GM10266 (cell line): ENCODE measurements around the gene JAKMIP2.
"Not testable (repeated sequence)": the region's sequence is repeated elsewhere in the genome, so short reads cannot be mapped to it uniquely, and the experiment has no call there.

ENCODE experiments used
- DNase-seq: peaks from one replicate; pipeline ENCODE4 v3.0.0; 2012; ENCODE audit errors: extremely low spot score
- CTCF ChIP-seq: IDR thresholded peaks from 2 replicates; pipeline ENCODE4 v1.5.1; 2012; ENCODE audit warnings: mild to moderate bottlenecking, low read depth; ENCODE audit not compliant: control insufficient read depth, insufficient read depth; ENCODE audit errors: missing control alignments

The JAKMIP2 gene

GRCh38 chr5:147819261-147819770, 36.8 kb upstream of the JAKMIP2 start:
- DNase-seq, result no peak
- no peak for TF ChIP-seq CTCF

GRCh38 chr5:147818290-147818689, 35.8 kb upstream of the JAKMIP2 start:
- no peak for TF ChIP-seq CTCF
- DNase-seq, result no peak

- no peak for DNase-seq
- no peak for TF ChIP-seq CTCF
Measured at GRCh38 chr5:147813696-147814095, 31.2 kb upstream of the JAKMIP2 start.

- no peak for TF ChIP-seq CTCF
- DNase-seq, result no peak
Measured at GRCh38 chr5:147809830-147810666, 27.5 kb upstream of the JAKMIP2 start.

GRCh38 chr5:147805030-147805454, 22.5 kb upstream of the JAKMIP2 start:
- no peak for DNase-seq
- TF ChIP-seq CTCF, result no peak

- DNase-seq, result no peak
- TF ChIP-seq CTCF, result no peak
Measured at GRCh38 chr5:147804334-147804733, 21.8 kb upstream of the JAKMIP2 start.

- no peak for DNase-seq
- TF ChIP-seq CTCF, result no peak
Measured at GRCh38 chr5:147803926-147804325, 21.4 kb upstream of the JAKMIP2 start.

GRCh38 chr5:147803161-147803560, 20.6 kb upstream of the JAKMIP2 start:
- DNase-seq, result not testable (repeated sequence)
